NCI-H1436 (cell line): Measurements from ENCODE around the gene GPR139.

ENCODE experiments used
- DNase-seq: peaks from one replicate; lab custom pipeline; 2025; lab: John Stamatoyannopoulos, UW

GPR139 gene

DNA sequence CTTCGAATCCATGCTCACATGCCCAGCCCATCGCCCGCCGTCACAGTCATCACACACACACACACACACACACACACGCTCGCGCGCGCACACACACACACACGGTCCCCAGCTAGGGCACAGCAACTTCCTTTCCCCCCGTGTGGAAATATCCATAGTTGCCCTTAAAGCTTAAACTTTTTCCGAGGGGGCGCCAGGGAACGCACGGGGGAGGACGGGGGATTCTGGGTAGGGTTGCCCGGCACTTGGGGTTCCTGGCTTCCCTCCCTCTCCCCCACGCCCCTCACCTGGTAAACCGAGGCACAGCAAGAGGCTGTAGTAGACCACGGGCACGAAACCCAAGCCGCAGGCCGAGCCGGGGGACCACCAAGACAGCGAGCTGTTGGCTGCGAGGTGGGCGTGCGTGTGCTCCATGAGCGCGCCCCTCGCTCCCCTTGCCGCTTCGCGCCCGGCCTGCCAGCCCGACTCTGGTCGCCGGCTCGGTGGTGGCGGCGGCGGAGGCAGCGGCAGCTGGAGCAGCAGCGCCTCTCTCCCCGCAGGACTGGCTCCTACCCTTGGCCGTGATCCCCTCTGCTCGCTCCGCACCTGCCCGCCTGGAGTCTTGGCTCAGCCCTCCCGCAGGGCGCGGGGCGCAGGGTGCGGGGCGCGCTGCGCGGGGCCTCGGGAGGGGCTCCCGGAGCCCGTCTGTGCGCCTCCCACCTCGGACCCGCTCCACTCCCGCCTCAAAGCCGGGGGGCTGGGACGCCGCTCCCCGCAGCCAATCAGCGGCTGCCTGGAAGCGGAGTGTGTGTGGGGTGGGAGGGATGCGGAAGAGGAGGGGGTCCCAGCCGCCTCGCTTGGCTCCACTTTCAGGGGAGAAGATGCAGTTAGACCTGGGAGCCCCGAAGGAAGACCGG lies at the start of gene GPR139:
TSS of gene GPR139 (minus strand) at position 688 of the 896 bp plus-strand sequence. CDS start at position 414, 274 bp downstream.
- no peak for DNase-seq

DNA sequence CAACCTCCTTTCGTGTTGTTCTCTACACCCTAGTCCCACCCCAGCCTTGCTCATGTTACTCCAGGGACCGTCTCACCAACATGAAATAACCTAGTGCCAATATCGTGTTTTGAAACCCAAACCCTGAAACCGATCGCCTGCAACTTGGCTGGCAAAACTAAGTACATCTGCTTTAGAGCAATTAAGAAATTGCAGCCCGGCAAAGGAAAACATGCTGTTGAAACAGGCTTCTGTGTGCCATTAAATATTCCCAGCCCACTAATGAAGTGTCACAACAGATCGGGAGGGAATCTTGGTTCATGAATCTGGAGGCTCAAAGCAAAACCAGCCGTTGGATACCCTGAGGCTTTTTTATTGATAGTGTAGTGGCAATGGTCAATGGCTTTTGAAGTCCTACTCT lies 48.3 kb upstream of the GPR139 start:
- DNase-seq, result no peak

- no peak for DNase-seq
Observed at GRCh38 chr16:20114356-20114755, 40.7 kb upstream of the GPR139 start.

GRCh38 chr16:20111143-20111542 lies 37.5 kb upstream of the GPR139 start:
- no peak for DNase-seq

- DNase-seq, result no peak
Observed at GRCh38 chr16:20107083-20107482, 33.4 kb upstream of the GPR139 start.

DNA sequence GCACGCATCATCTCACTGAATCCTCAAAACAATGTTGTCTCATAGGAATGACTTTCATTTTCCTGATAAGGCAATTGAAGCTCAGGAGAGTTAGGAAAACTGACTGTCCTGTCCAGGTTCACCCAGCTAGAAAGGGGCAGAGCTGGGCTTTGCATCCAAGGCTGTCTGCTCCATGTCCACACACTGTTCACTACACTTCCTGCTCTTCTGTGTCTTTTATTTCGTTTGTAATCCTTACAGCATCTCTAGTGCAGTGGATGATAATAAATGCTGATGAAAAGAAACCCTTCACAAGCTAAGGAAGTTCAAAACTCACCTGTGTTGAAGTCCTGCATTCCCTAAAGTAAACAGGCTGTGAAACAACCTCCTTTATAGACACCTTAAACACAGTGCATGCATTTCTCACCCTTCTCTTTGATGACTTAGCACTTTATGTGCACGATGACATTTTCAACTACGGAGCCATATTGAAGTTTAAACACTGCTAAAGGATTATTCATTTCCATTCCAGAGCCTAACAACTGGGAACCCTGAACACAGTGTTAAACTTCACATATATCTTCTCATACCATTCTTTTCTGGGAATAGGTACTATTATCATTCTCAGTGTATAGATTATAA lies 31.0 kb upstream of the GPR139 start:
- no peak for DNase-seq

DNA sequence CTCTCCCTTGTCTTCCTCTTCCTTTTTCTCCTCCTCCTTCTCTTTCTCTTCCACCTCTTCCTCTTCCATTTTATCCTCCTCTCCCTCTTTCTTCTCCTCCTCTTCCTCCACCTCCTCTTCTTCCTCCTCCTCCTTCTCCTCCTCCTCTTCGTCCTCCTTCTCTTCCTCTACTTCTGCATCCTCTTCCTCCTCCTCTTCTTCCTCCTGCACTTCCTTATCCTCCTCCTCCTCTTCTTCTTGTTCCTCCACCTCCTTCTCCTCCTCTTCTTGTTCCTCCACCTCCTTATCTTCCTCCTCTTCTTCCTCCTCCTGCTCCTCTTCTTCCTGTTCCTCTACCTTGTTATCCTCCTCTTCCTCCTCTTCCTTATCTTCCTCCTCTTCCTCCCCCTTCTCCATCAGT lies 28.8 kb upstream of the GPR139 start:
- no peak for DNase-seq

DNA sequence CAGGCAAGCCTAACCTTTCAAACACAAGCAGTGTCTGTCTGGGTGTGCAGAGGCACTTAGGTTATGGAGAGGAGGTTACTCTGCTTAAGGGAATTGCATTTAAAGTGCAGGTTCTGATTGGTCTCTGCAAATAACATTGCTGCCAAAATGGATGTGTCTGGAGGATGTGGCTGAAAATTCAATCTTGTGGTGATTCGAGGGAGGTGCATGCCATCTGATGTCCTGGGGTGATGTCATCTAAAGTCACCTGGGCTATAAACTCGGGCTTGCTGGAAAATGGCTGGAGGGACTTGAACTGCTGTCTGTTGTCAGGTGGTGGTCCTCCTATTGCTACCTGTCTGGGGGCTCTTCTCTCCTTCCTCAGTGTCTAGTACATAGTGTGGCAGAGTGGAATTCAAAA lies 28.3 kb upstream of the GPR139 start:
- DNase-seq, result no peak

GRCh38 chr16:20099375-20099774 lies 25.7 kb upstream of the GPR139 start:
- DNase-seq, result no peak

- no peak for DNase-seq
Observed at GRCh38 chr16:20094157-20094556, 20.5 kb upstream of the GPR139 start.

GRCh38 chr16:20089246-20089965 lies 15.7 kb upstream of the GPR139 start:
- DNase-seq, result no peak

GRCh38 chr16:20084624-20085226 lies 11.0 kb upstream of the GPR139 start:
- no peak for DNase-seq

DNA sequence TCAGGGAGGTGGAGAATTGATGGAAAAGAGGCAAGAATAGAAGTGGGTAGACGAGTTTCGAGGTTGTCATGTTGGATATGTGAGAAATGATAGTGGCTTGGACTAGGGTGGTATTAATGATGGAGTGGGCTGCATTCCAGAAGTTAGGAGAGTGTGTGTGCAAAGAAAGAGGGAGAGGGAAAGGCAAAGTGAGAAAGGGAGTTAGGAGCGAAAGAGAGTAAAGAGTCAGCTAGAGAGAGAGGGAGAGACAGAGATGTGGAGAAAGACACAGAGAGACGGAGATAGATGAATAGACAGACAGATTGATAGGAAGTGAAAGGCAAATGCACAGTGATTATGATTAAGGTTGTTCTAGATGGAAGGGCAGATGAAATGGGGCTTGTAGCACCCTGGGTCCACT lies 5.4 kb upstream of the GPR139 start:
- DNase-seq, result no peak

DNA sequence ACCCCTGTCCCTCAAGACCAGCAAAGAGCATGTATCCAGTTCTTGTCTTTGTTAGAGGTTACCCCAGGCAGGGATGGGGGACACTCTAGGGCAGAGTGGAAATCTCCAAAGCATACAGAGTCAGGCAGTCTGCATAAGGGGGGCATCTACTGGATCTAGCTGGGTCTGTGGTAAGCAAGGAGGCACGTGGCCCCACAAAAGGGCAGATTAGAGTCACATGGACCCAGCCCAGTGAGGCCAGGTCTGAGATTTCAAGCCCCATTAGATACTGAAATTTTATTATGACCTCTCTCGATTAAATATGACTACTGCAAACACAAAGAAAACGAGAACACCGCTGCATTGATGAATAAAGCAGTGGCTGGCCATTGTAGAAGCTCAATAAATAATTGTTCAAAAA lies 1.6 kb upstream of the GPR139 start:
- no peak for DNase-seq

GRCh38 chr16:20074099-20074991 lies 655 bp upstream of the GPR139 start:
- no peak for DNase-seq

DNA sequence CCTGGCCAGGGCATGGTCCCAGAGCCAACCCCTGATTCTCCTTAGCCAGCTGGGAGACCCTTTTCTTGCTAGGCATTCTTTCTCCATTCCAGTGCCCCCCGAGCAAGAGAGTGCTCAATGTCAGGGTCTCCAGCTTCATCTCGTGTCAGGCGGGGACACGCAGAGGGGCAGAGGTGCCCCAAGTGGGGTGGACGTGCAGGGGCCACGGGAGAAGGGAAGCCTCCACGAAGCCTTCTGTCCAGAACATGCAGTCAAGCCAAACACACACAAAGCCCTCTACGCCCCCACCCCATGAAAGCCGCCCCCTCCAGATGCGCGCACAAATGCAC lies 852 bp downstream of the GPR139 start:
- no peak for DNase-seq

DNA sequence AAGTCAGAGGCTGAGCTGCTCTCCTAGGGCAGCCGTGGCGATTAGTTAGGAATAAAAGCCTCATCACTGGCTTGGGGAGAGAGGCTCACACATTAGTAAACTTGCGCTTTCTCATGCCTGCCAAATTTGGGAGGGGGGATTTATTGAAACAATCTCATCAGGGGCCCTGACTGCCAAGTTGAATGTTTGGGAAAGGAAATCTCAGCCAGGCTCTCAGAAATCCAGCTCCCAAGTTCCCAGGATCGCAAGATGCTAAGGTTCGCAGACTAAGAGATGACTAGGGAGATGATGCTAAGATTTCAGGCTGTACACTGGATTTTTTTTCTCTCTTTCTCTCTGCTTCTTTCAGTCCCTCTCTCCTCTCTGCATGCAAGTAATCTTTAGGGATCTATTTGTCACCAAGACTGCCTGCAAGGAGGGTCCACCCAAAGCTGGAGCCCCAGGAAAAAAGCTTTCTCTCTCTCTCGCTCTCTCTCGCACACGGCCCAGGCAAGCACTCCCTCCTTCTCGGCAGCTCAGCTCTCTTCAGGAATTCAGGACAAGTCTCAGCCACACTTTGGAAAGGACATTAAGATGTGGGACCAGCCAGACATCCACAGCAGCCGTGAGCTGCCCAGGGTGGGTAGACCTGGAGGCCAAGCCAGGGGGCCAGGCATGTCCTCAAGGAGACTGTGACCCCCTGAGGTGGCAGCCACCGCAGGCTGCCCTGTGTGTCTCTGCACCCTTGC lies 1.4 kb downstream of the GPR139 start:
- no peak for DNase-seq

- DNase-seq, result no peak
Observed at GRCh38 chr16:20064931-20065330, 8.8 kb downstream of the GPR139 start.

- no peak for DNase-seq
Observed at GRCh38 chr16:20064520-20064919, 9.2 kb downstream of the GPR139 start.

- no peak for DNase-seq
Observed at GRCh38 chr16:20061132-20061531, 12.6 kb downstream of the GPR139 start.

DNA sequence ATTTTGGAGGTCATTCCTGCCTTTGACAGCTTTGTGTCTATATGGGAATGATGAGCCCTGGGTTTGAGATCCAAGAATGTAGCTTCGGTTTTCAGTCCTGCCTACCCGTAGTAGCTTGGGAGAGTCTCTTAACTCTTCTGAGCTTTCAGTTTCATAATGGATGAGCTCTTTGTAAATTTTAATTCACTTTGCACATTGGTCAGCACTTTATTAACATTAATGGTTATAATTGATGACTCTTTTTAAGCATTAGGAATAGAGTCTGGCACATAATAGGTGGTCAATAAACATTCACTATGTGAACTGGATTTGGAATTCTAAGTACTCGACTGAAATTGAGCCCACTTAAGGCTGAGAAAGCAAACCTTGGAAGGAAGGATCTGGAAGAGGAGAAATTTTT lies 17.3 kb downstream of the GPR139 start:
- DNase-seq, result no peak
